NAMALWA (cell line): ENCODE measurements around the gene ZMIZ1.

Experiments
- DNase-seq: peaks from one replicate; pipeline ENCODE4 v3.0.0-alpha.2; 2015; ENCODE audit warnings: low spot score

The ZMIZ1 gene

DNA sequence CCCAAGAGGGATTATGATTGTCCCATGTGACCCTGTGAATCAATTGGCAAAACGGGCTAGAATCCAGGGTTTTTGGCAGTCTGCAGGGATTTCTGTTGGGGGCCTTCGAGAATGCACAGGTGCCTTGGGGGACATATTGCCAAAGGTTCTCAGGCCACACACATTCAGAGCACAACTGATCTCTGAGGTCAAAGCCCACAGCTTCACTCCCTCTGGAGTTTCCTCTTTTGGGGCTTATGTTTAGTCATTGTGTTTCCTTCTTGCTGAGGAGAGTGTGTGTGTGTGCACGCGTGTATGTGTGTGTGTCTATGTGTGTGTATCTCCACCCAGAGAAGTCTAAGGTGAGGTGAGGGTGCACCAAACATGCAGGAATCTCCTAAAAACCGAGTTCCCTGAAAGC lies 287.3 kb downstream of the ZMIZ1 start:
- no peak for DNase-seq

GRCh38 chr10:79357180-79357579 lies 288.4 kb downstream of the ZMIZ1 start:
- no peak for DNase-seq

DNA sequence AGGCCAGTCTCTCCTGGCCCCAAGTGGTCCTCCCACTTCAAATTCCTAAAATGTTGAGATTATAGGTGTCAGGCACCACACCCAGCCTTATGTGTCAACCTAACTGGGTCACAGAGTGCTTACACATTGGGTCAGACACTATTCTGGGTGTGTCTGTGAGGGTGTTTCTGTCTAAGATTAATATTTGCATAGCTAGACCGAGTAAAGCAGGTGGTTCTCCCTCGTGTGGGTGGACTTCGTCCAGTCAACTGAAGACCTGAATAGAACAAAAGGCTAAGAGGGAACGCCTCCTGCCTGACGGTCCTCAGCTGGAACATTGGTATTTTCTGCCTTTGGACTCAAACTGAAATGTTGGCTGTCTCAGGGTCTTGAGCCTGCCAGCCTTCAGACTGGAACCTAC lies 290.0 kb downstream of the ZMIZ1 start:
- no peak for DNase-seq

GRCh38 chr10:79359816-79360498 lies 291.2 kb downstream of the ZMIZ1 start:
- no peak for DNase-seq

DNA sequence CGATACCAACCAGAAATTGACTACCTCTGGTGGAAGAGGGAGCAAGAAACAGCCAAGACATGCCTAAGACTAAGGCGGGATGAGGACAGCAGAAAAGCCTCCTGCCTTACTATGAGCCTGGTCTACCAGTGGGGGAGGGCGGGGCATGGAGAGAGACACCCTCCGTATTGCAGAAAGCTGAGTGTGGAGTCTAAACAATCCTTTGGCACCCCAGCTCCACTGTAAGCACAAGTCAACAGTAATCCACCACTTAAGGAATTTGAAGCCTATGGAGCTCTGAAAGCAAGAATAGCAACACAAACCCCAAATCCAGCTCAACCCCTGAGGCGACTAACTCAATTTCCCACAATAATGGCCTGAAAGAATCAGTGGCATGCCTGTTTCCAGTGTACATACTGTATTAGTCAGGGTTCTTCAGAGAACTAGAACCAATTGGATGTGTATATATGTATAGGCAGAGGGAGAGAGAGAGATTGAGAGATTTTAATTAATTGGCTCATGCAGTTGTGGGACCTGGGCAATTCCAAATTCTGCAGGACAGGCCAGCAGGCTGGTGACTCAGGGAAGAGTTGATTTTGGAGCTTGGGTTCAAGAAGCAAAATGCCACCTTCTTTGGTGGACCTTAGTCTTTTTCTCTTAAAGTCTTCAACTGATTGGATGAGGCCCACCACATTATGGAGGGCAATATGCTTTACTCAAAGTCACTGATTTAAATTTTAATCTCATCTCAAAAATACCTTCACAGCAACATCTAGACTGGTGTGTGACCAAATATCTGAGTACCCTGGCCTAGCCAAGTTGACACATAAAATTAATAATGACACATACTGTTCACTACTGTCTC lies 292.0 kb downstream of the ZMIZ1 start:
- DNase-seq = no peak

DNA sequence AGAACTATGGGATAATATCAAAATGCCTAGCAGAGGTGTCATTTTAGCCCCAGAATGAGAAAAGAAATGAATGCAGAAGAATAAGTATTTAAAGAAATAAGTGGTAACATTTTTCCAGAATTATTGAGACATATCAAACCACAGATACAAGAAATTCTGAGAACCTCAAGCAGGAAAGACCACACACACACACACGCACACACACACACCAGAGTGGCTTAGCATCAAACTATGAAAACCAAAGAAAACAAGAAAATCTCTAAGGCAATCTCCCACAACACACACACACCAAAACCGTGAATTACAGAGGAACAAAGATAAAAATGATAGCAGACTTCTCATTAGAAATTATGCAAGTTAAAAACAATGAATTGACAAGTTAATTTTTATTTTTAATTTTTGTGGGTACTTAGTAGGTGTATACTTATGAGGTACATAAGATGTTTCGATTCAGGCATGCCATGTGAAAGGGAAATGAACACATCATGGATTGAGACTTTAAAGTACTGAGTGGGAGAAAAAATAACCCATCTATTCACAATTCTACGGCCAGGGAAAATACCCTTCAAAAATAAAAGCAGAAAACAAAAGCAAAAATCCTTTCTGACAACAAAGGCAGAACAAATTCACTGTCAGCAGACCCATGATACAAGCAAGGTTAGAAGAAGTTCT lies 293.1 kb downstream of the ZMIZ1 start:
- no peak for DNase-seq
